HEK293T (cell line): ENCODE data around the gene INTS15.

Experiments used
- CTCF ChIA-PET: fragments of 350-600 bp; formaldehyde crosslinking; extraction: SDS; loops from one replicate; lab custom pipeline; 2021; ENCODE audit warnings: antibody characterized with exemption, inconsistent platforms; lab: Yijun Ruan, JAX
- POLR2A ChIA-PET: fragments of 350-600 bp; formaldehyde crosslinking; extraction: SDS; loops from one replicate; lab custom pipeline; 2020; ENCODE audit warnings: antibody characterized with exemption, inconsistent platforms; lab: Yijun Ruan, JAX
- DNase-seq: peaks from one replicate; pipeline ENCODE4 v3.0.0; 2012; ENCODE audit warnings: mixed read lengths; ENCODE audit errors: extremely low spot score
- ARNT ChIP-seq: fragments of 450-650 bp; IDR thresholded peaks from 2 replicates; pipeline ENCODE4 v1.6.1; 2017; ENCODE audit warnings: mild to moderate bottlenecking
- BHLHE40 ChIP-seq: fragments of 450-650 bp; IDR thresholded peaks from 2 replicates; pipeline ENCODE4 v1.6.1; 2016; ENCODE audit warnings: mild to moderate bottlenecking, moderate library complexity, borderline replicate concordance
- CTBP1 ChIP-seq: fragments of 450-650 bp; IDR thresholded peaks from 2 replicates; pipeline ENCODE4 v1.6.1; 2016; ENCODE audit warnings: borderline replicate concordance
- ELF4 ChIP-seq: fragments of 450-650 bp; IDR thresholded peaks from 2 replicates; pipeline ENCODE4 v1.6.1; 2017; ENCODE audit warnings: antibody characterized with exemption
- FOXA1 ChIP-seq: fragments of 450-650 bp; IDR thresholded peaks from 2 replicates; pipeline ENCODE4 v1.6.1; 2016; ENCODE audit warnings: mild to moderate bottlenecking
- FOXK2 ChIP-seq: fragments of 450-650 bp; IDR thresholded peaks from 2 replicates; pipeline ENCODE4 v1.6.1; 2016; ENCODE audit warnings: mild to moderate bottlenecking
- FOXM1 ChIP-seq: fragments of 450-650 bp; IDR thresholded peaks from 2 replicates; pipeline ENCODE4 v1.6.1; 2017; ENCODE audit warnings: mild to moderate bottlenecking, borderline replicate concordance
- HDGF ChIP-seq: fragments of 450-650 bp; IDR thresholded peaks from 2 replicates; pipeline ENCODE4 v1.6.1; 2017; ENCODE audit warnings: antibody characterized with exemption, borderline replicate concordance
- L3MBTL2 ChIP-seq: fragments of 450-650 bp; conservative IDR thresholded peaks from 2 replicates; pipeline ENCODE4 v1.6.1; 2016; ENCODE audit warnings: mild to moderate bottlenecking
- LEF1 ChIP-seq: fragments of 450-650 bp; IDR thresholded peaks from 2 replicates; pipeline ENCODE4 v1.6.1; 2017; ENCODE audit warnings: mild to moderate bottlenecking, borderline replicate concordance
- NFRKB ChIP-seq: fragments of 450-650 bp; IDR thresholded peaks from 2 replicates; pipeline ENCODE4 v1.6.1; 2016; ENCODE audit warnings: mild to moderate bottlenecking, moderate library complexity
- PKNOX1 ChIP-seq: fragments of 450-650 bp; IDR thresholded peaks from 2 replicates; pipeline ENCODE4 v1.6.1; 2016
- SP1 ChIP-seq: fragments of 450-650 bp; IDR thresholded peaks from 2 replicates; pipeline ENCODE4 v1.6.1; 2017
- SUZ12 ChIP-seq: fragments of 450-650 bp; IDR thresholded peaks from 2 replicates; pipeline ENCODE4 v1.6.1; 2016; ENCODE audit warnings: mild to moderate bottlenecking
- TARDBP ChIP-seq: fragments of 450-650 bp; IDR thresholded peaks from 2 replicates; pipeline ENCODE4 v1.6.1; 2016
- ZNF384 ChIP-seq: fragments of 450-650 bp; IDR thresholded peaks from 2 replicates; pipeline ENCODE4 v1.6.1; 2016

The INTS15 gene

GRCh38 chr7:6647080-6647479 lies 57.3 kb downstream of the INTS15 start:
- TF ChIP-seq L3MBTL2 (no peak), BHLHE40 (no peak), FOXM1 (no peak), PKNOX1 (no peak), SP1 (no peak), LEF1 (no peak), SUZ12 (no peak), ELF4 (no peak), TARDBP (no peak), ARNT (no peak), FOXA1 (no peak), ZNF384 (no peak), NFRKB (no peak), CTBP1 (no peak), HDGF (no peak), FOXK2 (no peak)
- ChIA-PET CTCF (no interaction called here), POLR2A (no interaction called here)
- no peak for DNase-seq

- CTCF ChIA-PET, result no interaction called here
- TF ChIP-seq FOXM1 (no peak), PKNOX1 (no peak), ARNT (no peak), L3MBTL2 (no peak), NFRKB (no peak), CTBP1 (no peak), FOXK2 (no peak), LEF1 (no peak), HDGF (no peak), FOXA1 (no peak), TARDBP (no peak), BHLHE40 (no peak), ZNF384 (no peak), SUZ12 (no peak), SP1 (no peak), ELF4 (no peak)
- POLR2A ChIA-PET, result no interaction called here
- no peak for DNase-seq
Measured at GRCh38 chr7:6647541-6647940, 57.7 kb downstream of the INTS15 start.

GRCh38 chr7:6648066-6648814 lies 58.4 kb downstream of the INTS15 start:
- POLR2A ChIA-PET, result interaction anchor here (1.4 kb wide), 1 partner anchor 12 kb away, joined by 3 read pairs; no protein-coding TSS in a partner anchor
- CTCF ChIA-PET, result no interaction called here
- TF ChIP-seq PKNOX1 (no peak), SP1 (no peak)
- no peak for DNase-seq

GRCh38 chr7:6648815-6649104 lies 58.9 kb downstream of the INTS15 start:
- TF ChIP-seq SUZ12, result no peak
- no peak for TF ChIP-seq ARNT
- TF ChIP-seq LEF1, result no peak
- no peak for TF ChIP-seq L3MBTL2
- TF ChIP-seq ELF4, result no peak
- no peak for TF ChIP-seq SP1
- no peak for TF ChIP-seq ZNF384
- TF ChIP-seq NFRKB, result no peak
- TF ChIP-seq FOXK2, result no peak
- TF ChIP-seq CTBP1, result no peak
- no peak for TF ChIP-seq HDGF
- no peak for TF ChIP-seq BHLHE40
- no peak for TF ChIP-seq TARDBP
- no peak for TF ChIP-seq PKNOX1
- TF ChIP-seq FOXA1, result no peak
- no peak for TF ChIP-seq FOXM1
- no peak for DNase-seq
- POLR2A ChIA-PET, result interaction anchor here (1.4 kb wide), 1 partner anchor 13 kb away, joined by 3 read pairs; no protein-coding TSS in a partner anchor
- CTCF ChIA-PET, result no interaction called here

GRCh38 chr7:6649241-6649961 lies 59.6 kb downstream of the INTS15 start:
- ChIA-PET POLR2A (interaction anchor here (1.4 kb wide), 1 partner anchor 13 kb away, joined by 3 read pairs; no protein-coding TSS in a partner anchor), CTCF (no interaction called here)
- no peak for TF ChIP-seq SP1
- TF ChIP-seq NFRKB, result no peak
- no peak for TF ChIP-seq FOXM1
- TF ChIP-seq FOXK2, result no peak
- TF ChIP-seq ELF4, result no peak
- no peak for TF ChIP-seq TARDBP
- TF ChIP-seq LEF1, result no peak
- TF ChIP-seq HDGF, result no peak
- no peak for TF ChIP-seq CTBP1
- TF ChIP-seq L3MBTL2, result no peak
- no peak for TF ChIP-seq BHLHE40
- DNase-seq, result no peak
